KOPT-K1 (cell line): ENCODE results near the gene BRD3OS.

ENCODE experiments used
- H3K27ac ChIP-seq: fragments of 200-600 bp; sonication (generic); 2 replicates; pipeline ENCODE4 v1.5.1; 2016; ENCODE audit warnings: antibody characterized with exemption, mild to moderate bottlenecking, low read depth, low read length; ENCODE audit not compliant: poor library complexity, severe bottlenecking
- H3K36me3 ChIP-seq: fragments of 200-600 bp; sonication (generic); 2 replicates; pipeline ENCODE4 v1.5.1; 2017; ENCODE audit warnings: antibody characterized with exemption, mild to moderate bottlenecking, low read length, moderate library complexity; ENCODE audit not compliant: insufficient read depth
- H3K9me3 ChIP-seq: fragments of 200-600 bp; sonication (generic); 2 replicates; pipeline ENCODE4 v1.5.1; 2017; ENCODE audit warnings: antibody characterized with exemption, low read length, mild to moderate bottlenecking; ENCODE audit not compliant: insufficient read depth, poor library complexity, severe bottlenecking

Gene BRD3OS

GRCh38 chr9:134045841-134046544, 20.7 kb downstream of the BRD3OS start:
- Histone ChIP-seq H3K36me3 (peaks cover 83% of the 10 kb centered on the region; the same call in 1 of the 2 replicates), H3K27ac (no peak overlapping the region), H3K9me3 (no peaks in the 10 kb centered on the region)

- no peaks in the 10 kb centered on the region for H3K9me3 ChIP-seq
- no peak overlapping the region for H3K27ac ChIP-seq
- peaks cover 79% of the 10 kb centered on the region; the same call in 1 of the 2 replicates for H3K36me3 ChIP-seq
Observed at GRCh38 chr9:134046894-134047681, 21.8 kb downstream of the BRD3OS start.

- Histone ChIP-seq H3K9me3 (no peaks in the 10 kb centered on the region), H3K27ac (no peak overlapping the region), H3K36me3 (peaks cover 86% of the 10 kb centered on the region; the same call in 1 of the 2 replicates)
Observed at GRCh38 chr9:134047868-134048581, 22.7 kb downstream of the BRD3OS start.

GRCh38 chr9:134048582-134048968, 23.3 kb downstream of the BRD3OS start:
- H3K27ac ChIP-seq: no peak overlapping the region
- H3K9me3 ChIP-seq: no peaks in the 10 kb centered on the region
- peaks cover 92% of the 10 kb centered on the region; the same call in 1 of the 2 replicates for H3K36me3 ChIP-seq

- no peaks in the 10 kb centered on the region for H3K9me3 ChIP-seq
- H3K36me3 ChIP-seq: peaks cover 92% of the 10 kb centered on the region; the same call in 1 of the 2 replicates
- no peak overlapping the region for H3K27ac ChIP-seq
Observed at GRCh38 chr9:134049236-134049635, 24.0 kb downstream of the BRD3OS start.

GRCh38 chr9:134049772-134050588, 24.7 kb downstream of the BRD3OS start:
- peaks cover 85% of the 10 kb centered on the region; the same call in 1 of the 2 replicates for H3K36me3 ChIP-seq
- H3K9me3 ChIP-seq: no peaks in the 10 kb centered on the region
- no peak overlapping the region for H3K27ac ChIP-seq

GRCh38 chr9:134050726-134051125, 25.4 kb downstream of the BRD3OS start:
- Histone ChIP-seq H3K9me3 (no peaks in the 10 kb centered on the region), H3K36me3 (peaks cover 77% of the 10 kb centered on the region; the same call in 1 of the 2 replicates)

GRCh38 chr9:134051319-134051718, 26.0 kb downstream of the BRD3OS start:
- Histone ChIP-seq H3K36me3 (peaks cover 71% of the 10 kb centered on the region; the same call in 1 of the 2 replicates), H3K9me3 (no peaks in the 10 kb centered on the region), H3K27ac (no peak overlapping the region)

More at GRCh38 chr9:134050726-134051125, 25.4 kb downstream of the BRD3OS start:
- H3K27ac ChIP-seq: no peak overlapping the region

GRCh38 chr9:134052491-134052890, 27.2 kb downstream of the BRD3OS start:
- Histone ChIP-seq H3K36me3 (peaks cover 60% of the 10 kb centered on the region; the same call in 1 of the 2 replicates), H3K9me3 (no peaks in the 10 kb centered on the region), H3K27ac (no peak overlapping the region)

GRCh38 chr9:134052941-134053340, 27.7 kb downstream of the BRD3OS start:
- H3K36me3 ChIP-seq: peaks cover 55% of the 10 kb centered on the region; the same call in 1 of the 2 replicates
- H3K27ac ChIP-seq: no peak overlapping the region
- no peaks in the 10 kb centered on the region for H3K9me3 ChIP-seq

GRCh38 chr9:134053401-134053871, 28.2 kb downstream of the BRD3OS start:
- Histone ChIP-seq H3K9me3 (no peaks in the 10 kb centered on the region), H3K36me3 (peaks cover 51% of the 10 kb centered on the region; the same call in 1 of the 2 replicates), H3K27ac (no peak overlapping the region)

GRCh38 chr9:134053941-134054761, 28.9 kb downstream of the BRD3OS start:
- H3K27ac ChIP-seq: no peak overlapping the region
- H3K36me3 ChIP-seq: peaks cover 44% of the 10 kb centered on the region; the same call in 1 of the 2 replicates
- H3K9me3 ChIP-seq: no peaks in the 10 kb centered on the region
